RPMI8226 (cell line): Measurements from ENCODE around the gene SELENOO.

ENCODE experiments used
- DNase-seq: peaks from one replicate; pipeline ENCODE4 v3.0.0-alpha.2; 2015

SELENOO gene

DNA sequence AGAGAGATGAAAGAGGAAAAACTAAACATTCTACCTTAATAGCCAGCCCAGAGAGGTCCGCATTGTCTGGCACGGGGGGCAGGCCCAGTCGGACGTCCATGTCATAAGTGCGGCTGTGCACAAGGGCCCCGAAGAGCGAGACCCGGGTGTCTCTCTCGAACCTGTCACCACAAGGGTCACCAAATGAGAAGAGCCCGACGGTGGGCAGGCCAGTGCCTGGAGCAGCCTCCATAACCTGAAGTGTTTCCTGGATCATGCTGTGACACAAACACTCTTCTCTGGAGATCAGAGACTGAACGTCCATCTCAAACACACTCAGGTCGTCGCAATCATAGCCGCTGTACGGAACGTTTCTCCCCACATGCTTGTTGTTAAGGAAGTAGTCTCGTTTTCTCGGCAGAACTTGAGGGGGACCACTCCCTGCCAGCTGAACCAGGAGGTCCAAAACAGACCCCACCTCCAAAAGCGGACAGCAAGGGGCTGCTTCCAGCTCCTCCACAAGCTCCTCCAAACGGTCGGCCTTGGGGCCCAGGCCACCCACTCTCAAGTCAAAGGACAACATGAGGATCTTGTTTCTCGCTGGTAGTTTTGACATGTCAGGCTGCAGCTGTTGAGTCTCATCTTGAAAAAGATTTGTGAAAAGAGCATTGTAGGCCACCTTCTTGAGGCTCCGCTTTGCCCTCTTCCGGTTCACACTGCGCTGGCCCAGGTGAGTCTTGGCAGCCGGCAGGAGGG is 43.0 kb downstream of the SELENOO start:
- DNase-seq = peak; percentile 17

DNA sequence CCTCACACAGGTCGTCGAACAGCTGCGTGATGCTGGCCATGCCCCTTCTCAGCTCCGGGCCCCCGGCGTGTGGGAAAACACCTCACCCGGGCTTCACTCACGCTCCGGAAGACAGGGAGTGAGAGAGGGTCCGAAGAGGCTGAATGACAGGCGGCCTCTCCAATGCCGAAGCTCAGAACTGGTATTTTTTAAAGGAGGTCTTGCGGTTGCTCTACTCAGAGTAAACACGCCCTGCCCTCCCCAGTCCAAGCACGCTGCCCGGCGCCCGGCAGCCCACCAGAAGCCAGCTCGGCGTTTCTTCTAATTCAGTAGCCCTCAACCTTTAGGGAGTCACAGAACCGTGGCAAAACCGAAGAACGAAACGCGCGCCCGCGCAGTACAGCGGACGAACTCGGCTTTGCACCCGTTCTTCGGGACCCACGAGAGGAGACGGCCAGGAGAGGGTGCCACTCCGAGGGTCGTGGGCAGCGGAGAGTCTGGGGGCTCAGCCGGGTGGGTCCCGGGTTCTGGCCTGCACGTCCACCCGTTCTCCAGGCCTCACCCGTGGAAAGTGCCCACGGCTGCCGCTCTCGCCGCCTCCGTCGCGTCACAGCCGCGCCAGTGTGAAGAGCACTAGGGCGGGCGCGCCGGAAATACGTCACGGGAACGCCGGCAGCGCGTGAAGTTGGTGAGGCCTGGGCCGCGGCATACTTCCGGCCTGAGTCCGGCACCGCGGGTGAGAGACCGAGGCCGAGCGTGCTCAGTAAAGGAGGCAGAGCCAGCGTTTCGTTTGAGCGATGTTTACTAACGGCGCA is 43.8 kb downstream of the SELENOO start, which contains the start of gene TUBGCP6:
Gene TUBGCP6, minus strand, starts transcription at position 604 of the 794 bp plus-strand sequence. Its CDS starts 564 bp downstream, at position 40.
- DNase-seq = peak; percentile 97

DNA sequence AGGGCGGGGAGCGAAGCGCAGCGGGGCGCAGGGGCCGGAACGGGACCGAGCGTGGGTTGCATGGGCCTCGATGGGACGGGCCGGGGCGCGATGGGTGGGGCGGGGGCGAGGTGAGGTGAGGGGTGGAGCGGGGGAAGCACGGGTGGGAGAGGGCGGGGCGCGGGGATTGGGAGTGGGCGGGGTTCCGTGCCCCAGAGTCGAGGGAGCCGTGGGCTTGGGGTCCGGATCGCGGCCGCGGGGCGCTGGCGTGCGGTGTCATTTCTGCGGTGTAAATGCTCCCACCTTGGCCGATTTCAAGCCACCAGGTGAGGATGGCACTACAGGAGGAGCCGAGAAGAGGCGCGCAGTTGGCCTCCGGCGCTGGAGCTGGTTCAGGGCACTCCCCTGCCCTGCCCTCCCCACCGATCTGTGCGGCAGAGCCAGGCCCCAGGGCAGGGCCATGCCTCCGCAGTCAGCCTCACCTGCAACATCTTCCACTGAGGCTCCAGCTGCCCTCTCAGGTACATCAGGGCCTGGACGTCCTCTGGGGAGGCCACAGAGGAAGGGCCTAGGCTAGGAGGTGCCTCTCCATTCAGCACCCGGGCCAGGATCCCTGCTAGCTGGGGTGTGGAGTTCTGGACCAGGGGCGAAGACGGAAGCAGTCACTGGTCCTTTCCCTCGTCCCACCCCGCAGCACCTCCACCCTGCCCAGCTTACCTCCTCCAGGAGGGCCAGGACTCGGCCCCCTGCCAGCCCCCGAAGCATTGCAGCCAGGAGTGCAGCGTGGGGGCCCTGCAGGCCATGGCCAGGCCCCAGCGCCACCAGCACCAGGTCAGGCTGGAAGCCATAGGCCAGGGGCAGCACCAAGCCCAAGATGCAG is 44.6 kb downstream of the SELENOO start:
- peak; percentile 42 for DNase-seq

DNA sequence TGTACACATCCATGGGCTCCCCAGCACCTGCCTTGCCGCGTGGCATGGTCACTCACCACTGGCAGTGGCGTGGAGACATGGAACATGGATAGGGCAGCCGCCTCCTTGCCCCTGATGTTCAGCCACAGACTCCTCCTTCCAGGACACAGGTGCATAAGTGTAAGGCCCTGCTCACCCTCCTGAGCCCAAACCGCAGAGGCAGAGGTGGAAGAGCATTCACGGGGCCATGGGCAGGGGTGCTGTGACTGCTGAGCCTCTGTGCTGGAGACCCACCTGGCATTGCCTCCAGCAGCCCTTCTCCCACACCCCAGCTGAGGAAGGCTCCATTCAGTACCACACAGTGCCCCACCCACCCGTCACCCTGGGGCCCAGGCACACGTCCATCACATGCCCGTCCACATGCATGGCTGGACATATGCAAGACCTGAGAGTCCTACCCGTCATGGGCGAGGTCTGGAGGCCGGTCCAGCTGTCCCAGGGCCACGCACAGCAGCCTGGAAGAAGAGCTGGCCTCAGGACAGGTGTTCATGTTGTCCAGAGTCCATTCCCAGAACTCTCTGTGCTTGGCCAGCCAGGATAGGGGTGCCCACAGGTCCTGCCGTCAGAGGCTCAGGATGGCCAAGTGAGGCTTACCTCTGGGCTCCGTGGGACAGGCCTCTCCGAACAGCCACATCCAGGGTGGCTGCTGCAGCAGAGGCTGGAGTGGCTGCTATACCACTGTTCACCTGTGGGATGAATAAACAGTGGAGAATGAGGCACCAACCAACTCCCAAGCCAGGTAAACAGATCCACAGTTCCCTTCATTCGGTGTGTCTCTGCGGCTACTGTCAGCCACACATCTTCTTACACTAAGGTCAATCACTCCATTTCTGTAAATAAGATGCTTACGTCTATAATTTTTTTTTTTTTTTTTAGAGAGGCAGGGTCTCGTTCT is 45.7 kb downstream of the SELENOO start:
- peak; percentile 34 for DNase-seq

DNA sequence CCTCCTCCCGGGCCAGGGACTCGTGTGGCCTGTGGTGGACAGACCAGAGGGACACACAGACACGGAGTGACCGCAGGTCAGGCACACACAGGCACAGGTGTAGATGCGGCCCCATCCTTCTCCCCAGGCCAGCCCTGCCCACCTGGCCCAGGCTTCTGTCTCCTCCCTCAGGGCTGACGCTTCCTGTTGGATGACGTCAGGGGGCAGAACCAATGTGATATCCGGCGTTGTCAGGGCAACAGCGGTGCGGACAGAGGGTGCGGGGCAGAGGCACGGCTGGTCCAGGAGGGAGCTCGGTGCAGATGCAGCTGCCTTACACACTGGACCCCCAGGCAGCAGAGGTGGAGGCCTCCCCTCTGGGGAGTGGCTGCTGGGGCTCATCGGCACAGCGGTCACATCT is 46.9 kb downstream of the SELENOO start:
- DNase-seq = peak; percentile 31

DNA sequence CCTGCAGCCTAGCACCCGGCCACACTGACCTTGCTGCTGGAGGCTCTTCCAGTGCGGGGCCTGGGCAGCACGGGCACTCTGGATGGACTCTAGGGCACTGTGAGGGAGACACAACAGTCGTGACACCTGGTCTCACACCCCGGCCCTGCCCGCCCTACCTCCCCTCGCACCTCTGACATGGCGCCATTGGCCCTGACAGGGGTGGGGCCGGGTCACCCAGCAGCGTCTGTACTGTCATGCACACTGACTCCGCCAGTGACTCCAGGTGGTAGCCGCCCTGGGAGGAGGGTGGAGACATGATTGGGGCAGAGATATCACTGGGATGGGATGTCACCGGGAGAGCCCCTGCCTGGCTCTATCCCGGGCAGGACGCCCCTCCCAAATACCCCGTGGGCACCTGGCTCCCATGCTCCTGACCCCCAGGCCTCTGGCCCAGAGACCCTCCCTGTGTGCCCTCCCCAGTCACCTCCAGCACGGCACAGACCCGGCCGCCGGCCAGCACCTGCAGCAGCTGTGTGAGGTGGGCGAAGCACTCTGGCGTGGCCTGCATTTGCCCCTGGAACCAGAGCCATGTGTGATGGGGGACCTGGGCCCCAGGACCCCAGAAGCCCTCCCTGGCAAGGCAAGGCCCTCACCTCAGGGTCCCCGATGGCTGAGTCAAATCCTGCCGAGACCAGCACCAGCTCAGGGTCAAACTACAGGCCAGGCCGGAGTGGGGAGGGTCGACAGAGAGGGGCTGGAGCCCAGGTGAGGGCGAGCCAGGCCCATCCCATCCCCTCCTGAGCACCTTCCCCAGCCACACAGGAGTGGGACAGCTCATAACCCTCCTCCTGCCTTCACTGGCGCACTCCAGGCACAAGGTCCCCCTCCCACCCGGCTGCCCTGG is 47.6 kb downstream of the SELENOO start:
- no peak for DNase-seq

DNA sequence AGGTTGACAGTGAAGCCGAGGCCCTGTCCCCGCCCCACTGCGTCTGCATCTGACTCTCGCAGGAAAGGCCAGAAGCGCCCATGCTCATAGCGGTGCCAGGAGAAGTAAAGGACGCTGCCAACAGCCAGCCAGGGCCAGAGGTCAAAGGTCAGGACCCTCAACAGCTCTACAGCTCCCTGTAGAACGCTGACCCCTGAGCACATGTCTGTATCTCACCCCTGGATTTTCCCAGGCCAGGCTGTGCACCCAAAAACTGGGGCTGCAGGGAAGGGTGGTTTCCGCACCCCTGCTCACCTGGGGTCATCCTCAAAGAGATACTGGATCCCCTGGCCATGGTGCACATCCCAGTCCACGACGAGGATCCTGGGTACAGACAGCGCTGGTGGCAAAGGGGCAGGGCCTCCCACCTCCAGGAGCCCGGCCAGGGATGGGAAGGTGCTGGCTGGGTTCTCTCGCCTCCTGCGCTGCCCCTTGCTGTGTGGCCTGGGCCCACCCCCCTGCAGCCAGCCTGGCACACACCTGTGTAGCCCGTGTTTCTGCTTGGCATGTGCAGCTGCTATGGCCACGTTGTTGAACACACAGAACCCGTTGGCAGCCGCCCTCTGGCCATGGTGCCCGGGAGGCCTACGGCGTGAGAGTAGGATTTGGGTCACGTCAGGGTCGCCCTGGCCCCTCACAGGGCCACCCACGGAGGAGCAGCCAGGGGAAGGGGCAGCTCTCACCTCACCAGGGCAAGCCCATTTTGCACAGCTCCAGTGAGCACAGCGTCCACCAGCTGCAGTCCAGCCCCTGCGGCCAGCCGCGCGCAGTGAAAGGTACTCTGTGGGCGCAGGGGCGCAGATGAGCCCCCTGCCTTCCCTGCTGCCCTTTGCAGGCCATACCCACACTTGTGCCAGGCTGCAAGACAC is 48.8 kb downstream of the SELENOO start:
- no peak for DNase-seq

DNA sequence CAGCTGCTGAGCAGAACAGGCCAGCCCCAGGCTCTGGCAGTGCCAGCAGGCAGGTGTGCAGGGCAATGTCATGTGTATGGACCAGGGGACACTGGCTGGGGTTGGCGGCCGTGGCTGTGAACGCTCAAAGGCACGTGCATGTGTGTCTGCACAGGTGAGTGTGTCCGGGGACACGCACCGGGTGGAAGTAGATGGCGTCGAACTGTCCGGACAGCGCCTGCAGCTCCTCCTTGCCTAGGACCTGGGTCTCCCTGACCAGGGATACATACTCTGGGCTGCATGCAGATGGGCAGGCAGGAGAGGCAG is 49.4 kb downstream of the SELENOO start:
- DNase-seq = peak; percentile 25

DNA sequence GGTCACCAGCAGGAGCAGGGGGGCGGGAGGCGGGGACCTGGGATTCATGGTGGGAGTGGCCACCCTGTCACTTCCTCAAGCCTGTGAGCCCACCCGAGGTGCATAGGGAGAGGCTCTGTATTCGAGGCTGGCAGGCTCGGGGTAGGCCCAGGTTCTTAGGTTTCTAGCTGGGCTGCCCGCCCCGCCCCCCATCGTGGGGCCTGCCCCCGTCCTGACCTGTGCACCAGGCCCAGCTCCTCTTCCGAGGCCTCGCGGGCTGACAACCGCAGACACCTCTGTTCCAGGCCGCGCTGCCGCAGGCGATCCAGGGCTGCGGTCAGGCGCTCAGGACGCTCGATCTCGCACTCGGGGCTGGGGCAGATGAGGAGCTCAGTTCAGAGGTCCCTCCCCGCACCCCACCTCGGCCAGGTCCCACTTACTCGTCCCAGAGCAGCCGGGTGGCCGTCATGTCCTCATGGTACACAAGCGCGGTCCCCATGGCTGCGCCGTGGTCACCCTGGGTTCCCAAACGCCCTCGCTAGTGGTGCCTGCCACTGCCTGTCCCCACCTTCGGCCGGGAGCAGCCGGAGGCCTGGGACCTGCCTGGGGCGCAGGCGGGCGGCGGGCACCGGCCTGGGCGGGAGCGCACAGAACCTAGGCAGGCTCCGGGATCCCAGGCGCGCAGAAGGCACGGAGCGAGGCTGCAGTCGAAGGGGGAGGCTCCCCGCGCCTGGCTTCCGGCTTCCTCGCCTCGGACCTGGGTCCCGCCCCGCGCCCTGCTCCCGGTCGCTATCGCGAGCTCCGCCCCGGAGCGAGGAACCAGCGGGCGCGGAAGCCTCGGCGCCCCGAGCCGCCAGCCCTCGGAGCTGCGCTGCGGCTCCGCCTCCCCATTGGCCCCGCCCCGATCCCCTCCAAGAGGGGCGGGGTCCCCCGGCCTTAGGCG is 50.0 kb downstream of the SELENOO start, which contains the start of gene HDAC10:
Gene HDAC10, minus strand, starts transcription at position 711 of the 922 bp plus-strand sequence. Its CDS starts 233 bp downstream, at position 478.
- DNase-seq = peak; percentile 88

DNA sequence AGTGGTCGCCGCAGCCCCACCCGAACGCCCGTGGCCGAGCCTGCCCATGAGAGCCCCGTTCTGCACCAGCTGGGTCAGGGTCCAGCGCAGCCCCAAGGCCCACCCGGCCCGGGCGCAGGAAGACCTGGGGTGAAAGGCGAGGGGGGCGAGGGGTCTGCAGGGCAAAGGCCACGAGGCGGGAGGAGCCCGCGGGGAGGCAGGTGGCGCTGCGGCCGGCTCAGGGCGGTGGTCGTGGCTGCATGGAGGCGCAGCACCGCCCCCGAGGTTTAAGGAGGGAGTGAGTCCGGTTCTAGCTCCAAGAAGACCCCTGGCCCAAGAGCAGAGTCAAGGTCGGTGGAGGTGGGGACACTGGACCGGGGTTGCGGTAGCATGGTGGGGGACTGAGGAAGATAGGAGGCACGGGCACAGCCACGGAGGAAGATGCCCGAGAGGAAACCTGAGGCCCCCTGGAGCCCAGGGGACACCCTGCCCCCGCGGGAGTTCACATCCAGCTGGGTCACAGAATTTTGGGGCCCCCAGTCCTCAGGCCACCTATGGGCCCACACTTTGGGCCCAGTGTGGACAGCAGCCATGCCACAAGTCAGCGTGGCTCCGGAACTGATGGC is 50.8 kb downstream of the SELENOO start:
- no peak for DNase-seq

DNA sequence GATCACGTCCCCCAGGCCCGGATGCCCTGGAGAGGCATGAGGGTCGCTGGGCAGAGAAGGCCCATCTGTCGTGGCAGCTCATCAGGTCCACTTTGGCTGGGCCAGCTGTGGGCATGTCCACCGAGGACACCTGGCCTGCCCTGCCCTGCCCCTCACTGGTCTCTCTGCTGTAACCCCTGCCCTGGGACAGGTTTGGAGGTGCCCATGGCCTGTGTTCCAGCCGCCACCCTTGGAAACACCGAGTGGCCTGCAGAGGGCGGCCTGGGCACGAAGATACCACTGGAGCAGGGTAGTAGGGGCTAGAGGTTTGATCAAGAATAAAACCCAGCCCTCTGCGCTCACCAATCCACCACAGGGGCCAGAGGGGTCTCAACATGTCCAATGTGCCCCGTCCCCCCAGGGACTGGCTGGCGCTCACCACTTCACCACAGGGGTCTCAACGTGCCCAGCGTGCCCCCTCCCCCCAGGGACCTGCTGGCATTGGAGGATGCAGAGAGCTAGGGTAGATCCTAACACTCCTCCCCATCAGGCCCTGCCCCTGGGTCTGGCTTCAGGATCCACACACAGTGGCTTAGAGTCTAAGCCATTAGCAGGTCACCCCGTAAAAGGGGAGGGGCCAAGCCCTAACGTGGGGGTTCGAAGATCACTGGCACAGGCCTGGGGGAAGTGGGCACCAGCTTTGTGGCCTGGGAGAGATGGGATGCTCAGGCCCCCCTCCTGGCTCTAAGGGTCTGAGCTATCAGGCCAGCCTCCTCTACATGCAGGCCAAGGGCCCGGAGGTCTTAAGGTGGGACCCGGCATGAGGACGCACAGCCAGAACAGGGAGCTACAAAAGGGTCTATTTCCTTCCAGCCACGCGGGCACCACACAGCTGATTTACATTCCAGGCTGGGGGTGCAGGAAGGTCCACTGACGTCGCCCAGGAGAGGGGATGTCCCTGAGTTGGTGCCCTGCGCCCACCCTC is 51.6 kb downstream of the SELENOO start:
- peak; percentile 74 for DNase-seq

DNA sequence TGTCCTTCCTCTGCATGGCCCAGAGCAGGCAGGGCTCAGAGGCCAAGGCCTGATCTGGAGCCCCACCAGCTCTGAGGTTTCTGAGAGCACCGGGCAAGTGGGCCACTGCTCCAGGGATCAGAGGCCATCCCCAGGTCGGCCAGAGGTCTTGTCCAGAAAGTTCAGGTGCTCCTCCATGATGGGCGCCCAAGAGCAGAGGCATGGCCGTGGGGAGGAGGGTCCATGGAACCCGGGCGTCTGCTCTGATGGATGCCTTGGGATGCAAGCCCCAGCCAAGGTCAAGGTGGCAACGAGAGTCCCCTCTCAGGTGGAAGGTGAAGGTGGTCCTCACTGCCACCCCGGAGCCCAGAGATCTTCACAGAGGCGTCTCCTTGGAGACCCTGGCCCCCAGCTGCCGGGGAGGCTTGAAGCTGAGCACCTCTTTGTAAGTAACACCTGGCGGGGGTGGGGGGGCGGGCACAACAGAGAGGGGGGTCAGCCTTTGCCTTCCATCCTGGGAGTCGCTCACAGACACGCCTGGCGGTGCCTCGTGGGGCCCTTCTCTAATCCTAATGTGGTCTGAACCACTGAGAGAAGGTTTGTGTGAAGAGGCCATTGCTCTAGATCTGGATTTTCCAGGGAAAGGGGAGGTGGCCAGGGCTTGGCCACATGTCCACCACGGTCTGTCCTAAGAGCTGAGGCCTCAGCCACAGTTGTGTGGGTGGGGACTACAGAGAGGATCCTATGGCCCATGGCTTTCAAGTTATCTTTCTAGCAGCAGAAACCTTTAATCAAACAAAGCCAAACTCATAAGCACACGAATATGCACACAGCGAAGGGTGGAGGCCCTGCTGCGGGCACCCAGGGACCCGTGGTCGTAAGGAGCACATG is 52.5 kb downstream of the SELENOO start:
- no peak for DNase-seq

DNA sequence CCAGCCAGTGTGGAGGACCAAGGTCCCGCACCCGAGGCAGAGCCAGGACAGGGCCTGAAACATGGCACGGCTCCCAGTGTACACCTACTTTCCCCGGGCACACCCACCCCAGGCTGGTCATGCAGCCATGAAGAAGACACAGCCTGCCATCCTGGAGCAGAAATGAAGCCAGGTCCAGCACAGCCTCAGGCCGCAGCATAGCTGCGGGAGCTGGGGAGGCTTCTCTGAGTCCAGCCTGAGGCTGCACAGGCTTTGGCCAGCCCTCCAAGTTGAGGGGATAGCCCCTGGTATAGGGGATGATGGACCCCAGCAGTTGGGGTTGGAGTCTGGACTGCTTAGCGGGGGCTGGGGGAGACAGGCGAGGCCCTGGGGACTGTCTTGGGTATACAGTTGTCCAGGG is 53.1 kb downstream of the SELENOO start:
- no peak for DNase-seq

DNA sequence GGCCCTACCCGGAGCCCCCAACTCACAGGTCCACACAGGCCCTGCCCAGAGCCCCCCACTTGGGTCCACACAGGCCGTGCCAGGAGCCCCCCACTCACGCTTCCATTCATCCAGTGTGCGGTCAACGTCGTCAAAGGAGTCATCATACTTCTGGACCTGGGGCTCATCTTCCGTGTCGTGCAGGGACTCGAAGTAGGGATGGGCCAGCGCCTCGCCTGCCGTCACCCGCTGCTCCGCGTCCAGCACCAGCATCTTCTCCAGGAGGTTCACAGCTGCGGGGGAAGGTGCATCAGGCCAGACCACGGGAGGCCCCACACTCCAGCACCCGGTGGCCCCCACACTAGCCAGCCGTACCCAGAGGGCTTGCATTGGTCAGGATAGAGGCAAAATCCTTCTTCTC is 54.3 kb downstream of the SELENOO start:
- no peak for DNase-seq

DNA sequence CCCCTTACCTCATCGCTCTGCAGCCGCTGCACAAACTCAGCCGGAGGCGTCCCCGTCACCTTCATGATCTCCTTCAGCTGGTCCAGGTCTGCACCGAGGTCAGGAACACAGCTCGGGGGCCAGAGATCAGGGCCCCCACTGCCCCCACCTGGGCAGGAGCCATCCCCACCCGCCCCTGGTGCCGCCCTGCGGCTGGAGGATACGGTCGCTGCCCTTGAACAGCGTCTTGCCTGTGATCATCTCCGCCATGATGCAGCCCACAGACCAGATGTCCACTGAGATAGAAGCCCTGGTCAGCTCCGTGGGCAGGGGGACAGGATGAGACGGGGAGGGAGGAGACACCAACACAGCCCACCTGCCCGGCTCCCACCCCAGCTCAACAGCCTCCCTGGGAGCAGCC is 54.8 kb downstream of the SELENOO start:
- no peak for DNase-seq

DNA sequence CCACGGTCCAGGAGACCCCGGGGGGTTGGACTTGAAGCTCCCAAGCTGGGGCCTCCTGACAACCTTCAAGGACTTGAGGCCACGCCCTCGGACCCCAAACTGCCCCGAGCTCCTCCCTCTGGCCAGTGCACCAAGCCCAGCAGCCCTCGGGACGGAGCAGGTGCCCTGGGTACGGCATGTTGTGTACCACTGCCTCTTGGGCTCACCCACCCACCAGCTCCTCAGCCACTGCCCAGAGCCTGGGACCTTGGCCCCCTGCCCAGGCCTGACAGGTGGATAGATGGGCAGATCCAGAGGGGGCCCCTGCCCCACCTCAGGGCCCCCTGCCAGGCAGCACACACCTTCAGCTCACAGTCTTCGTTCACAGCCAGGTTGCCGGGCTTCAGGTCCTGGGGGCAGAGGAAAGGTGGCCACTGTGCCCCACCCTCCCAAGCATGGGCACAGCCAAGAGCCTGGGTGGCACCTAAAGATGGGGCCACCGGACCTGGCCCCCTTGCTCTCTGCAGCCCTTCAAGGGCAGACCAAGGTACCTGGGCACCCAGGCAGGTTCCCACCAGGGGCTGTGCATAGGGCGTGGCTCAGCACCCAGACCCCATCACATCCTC is 55.5 kb downstream of the SELENOO start:
- no peak for DNase-seq
